HL-60/S4 treated with retinoic acid at 250 ng/mL for 4 days and 3 days (cell line): ENCODE data around the gene TBL3.

Experiments
- in situ Hi-C: fragments of 300-500 bp; cut with MboI; formaldehyde crosslinking; loops from 2 replicates; pipeline ENCODE4 v1.7.0; 2022; ENCODE audit warnings: low sequenced_read_pairs

TBL3 gene

GRCh38 chr16:1998852-1999801, 27.3 kb downstream of the TBL3 start:
- in situ Hi-C loops, result no loop called here

GRCh38 chr16:1999866-2000514, 28.1 kb downstream of the TBL3 start:
- in situ Hi-C loops, result loop anchor here (25.0 kb wide), 1 partner anchor 487 kb away; the partner anchor contains the start of gene TBC1D24

- in situ Hi-C loops, result loop anchor here (25.0 kb wide), 1 partner anchor 486 kb away; the partner anchor contains the start of gene TBC1D24
Observed at GRCh38 chr16:2001035-2001434, 29.2 kb downstream of the TBL3 start.

- in situ Hi-C loops, result loop anchor here (25.0 kb wide), 1 partner anchor 486 kb away; the partner anchor contains the start of gene TBC1D24
Observed at GRCh38 chr16:2001456-2002355, 29.9 kb downstream of the TBL3 start.

- in situ Hi-C loops, result loop anchor here (25.0 kb wide), 1 partner anchor 485 kb away; the partner anchor contains the start of gene TBC1D24
Observed at GRCh38 chr16:2002406-2003230, 30.8 kb downstream of the TBL3 start.

- in situ Hi-C loops, result loop anchor here (25.0 kb wide), 1 partner anchor 484 kb away; the partner anchor contains the start of gene TBC1D24
Observed at GRCh38 chr16:2003231-2003826, 31.5 kb downstream of the TBL3 start.

- in situ Hi-C loops, result loop anchor here (25.0 kb wide), 1 partner anchor 483 kb away; the partner anchor contains the start of gene TBC1D24
Observed at GRCh38 chr16:2003827-2004641, 32.2 kb downstream of the TBL3 start.

GRCh38 chr16:2004795-2005517, 33.1 kb downstream of the TBL3 start:
- in situ Hi-C loops, result loop anchor here (25.0 kb wide), 1 partner anchor 482 kb away; the partner anchor contains the start of gene TBC1D24

GRCh38 chr16:2005646-2006045, 33.8 kb downstream of the TBL3 start:
- in situ Hi-C loops, result loop anchor here (25.0 kb wide), 1 partner anchor 482 kb away; the partner anchor contains the start of gene TBC1D24

GRCh38 chr16:2006317-2006716, 34.5 kb downstream of the TBL3 start:
- in situ Hi-C loops, result loop anchor here (25.0 kb wide), 1 partner anchor 481 kb away; the partner anchor contains the start of gene TBC1D24

- in situ Hi-C loops, result loop anchor here (25.0 kb wide), 1 partner anchor 480 kb away; the partner anchor contains the start of gene TBC1D24
Observed at GRCh38 chr16:2007081-2007836, 35.4 kb downstream of the TBL3 start.

- in situ Hi-C loops, result loop anchor here (25.0 kb wide), 1 partner anchor 479 kb away; the partner anchor contains the start of gene TBC1D24
Observed at GRCh38 chr16:2008009-2008526, 36.2 kb downstream of the TBL3 start.

GRCh38 chr16:2008631-2009163, 36.8 kb downstream of the TBL3 start:
- in situ Hi-C loops, result loop anchor here (25.0 kb wide), 1 partner anchor 479 kb away; the partner anchor contains the start of gene TBC1D24

- in situ Hi-C loops, result loop anchor here (25.0 kb wide), 1 partner anchor 478 kb away; the partner anchor contains the start of gene TBC1D24
Observed at GRCh38 chr16:2009164-2009711, 37.4 kb downstream of the TBL3 start.

- in situ Hi-C loops, result loop anchor here (25.0 kb wide), 1 partner anchor 477 kb away; the partner anchor contains the start of gene TBC1D24
Observed at GRCh38 chr16:2009791-2010510, 38.1 kb downstream of the TBL3 start, which contains the start of gene ZNF598. ZNF598 (minus strand) TSS chr16:2009821.
